CD4-positive, alpha-beta T cell treated with Interleukin-6 for 4 hours (primary cell): ENCODE results near the gene APOL1.

Experiments used
- DNase-seq: peaks from one replicate; pipeline ENCODE4 v3.0.0-alpha.2; 2020; ENCODE audit warnings: mixed read lengths

The APOL1 gene

GRCh38 chr22:36294801-36295200 lies 41.9 kb downstream of the APOL1 start:
- DNase-seq: no peak

- no peak for DNase-seq
Observed at GRCh38 chr22:36295247-36295646, 42.3 kb downstream of the APOL1 start.

GRCh38 chr22:36296690-36297089 lies 43.8 kb downstream of the APOL1 start:
- no peak for DNase-seq

GRCh38 chr22:36297568-36297967 lies 44.6 kb downstream of the APOL1 start:
- no peak for DNase-seq

- DNase-seq: no peak
Observed at GRCh38 chr22:36298118-36298517, 45.2 kb downstream of the APOL1 start.

DNA sequence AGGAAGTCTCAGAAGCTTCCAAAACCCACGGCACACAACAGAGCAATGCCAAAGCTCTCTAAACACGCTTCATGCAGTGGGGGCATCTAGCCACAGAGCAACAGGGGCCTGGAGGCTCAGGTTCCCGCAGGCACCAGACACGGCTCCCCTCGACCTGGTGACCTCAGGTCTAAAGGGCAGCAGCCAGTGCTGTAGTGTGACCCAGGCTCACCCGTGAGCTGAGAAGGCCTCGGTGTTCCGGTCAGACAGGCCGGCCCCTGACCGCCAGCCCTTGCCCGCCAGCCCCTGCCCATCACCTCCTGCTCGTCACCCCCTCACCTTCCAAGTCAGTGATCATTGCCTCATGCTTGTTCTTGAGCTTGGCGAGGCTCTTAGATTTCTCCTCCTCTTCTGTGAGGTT lies 45.7 kb downstream of the APOL1 start:
- no peak for DNase-seq

DNA sequence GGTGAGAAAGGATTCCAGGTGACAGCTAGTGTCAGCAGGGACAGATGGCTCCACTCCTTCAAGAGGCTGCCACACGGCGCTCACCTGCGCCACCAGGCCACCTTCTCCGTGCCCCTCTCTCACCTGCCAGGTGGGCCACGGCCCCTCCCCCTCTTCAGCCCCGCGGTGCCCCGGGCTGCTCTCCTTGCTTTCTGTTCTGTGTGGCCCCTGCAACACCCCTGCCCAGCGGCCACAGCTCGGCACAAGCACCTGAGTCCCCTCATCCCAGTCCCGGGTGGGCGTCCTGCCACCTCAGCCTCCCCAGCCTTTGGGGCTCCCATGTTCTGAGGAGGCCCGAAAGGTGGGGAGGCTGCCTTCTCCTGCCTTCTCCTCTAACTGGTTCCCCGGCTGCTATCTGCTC lies 46.4 kb downstream of the APOL1 start:
- no peak for DNase-seq

DNA sequence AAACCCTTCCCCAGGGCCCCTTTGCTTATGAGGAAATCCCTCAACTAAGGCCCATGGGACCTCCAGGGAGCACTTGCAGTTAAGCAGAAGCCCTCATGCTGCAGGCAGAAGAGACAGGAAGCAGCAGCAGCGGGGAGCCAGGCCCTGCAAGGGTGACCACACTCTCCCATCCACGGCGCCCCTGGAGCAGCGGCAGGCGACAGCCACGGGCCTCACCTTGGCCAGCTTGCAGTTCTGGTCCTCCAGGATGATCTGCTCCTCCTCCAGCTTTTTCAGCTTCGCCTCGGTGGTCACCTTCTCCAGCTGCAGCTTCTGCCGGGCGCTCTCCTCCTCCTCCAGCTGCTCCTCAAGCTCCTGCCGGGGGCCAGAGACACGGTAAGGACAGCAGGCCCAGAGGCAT lies 47.0 kb downstream of the APOL1 start:
- no peak for DNase-seq

DNA sequence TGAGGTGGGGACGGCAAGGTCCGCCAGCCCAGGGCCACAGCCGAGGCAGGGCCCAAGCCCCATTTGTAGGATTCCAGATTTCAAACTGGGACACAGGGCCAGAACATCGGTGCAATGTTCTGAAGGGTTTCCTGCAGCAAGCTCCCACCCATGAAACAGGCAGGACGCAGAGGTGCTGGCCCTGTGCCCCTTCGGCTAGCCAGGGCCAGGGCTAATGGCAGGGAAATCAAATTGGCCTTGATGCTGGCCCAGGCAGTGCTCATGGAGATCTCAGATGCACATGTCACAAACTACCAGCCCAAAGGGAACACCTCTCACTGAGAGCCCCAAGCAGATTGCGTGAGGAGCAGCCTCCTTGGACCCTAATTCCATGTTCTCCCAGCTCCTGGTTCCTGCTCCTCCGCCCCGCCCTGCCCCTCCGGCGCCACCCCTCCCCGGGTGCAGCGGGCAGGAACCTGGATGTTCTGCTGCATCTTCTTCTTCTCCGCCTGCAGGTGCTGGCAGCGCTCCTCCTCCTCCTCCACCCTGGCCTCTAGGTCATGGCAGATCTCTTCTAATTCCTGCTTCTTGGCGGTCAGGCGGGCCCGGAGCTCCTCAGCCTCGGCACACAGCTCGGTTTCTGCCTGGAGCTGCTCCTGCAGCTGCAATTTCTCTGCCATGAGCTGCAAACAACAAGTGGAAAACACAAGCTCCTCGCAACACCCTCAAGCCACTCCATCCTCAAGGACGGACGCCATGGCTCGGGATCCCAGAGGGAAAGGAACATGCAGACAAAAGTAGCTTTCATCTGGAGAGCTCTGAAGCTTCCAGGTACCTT lies 47.7 kb downstream of the APOL1 start:
- no peak for DNase-seq

GRCh38 chr22:36301384-36301828 lies 48.5 kb downstream of the APOL1 start:
- DNase-seq: peak; percentile 88

DNA sequence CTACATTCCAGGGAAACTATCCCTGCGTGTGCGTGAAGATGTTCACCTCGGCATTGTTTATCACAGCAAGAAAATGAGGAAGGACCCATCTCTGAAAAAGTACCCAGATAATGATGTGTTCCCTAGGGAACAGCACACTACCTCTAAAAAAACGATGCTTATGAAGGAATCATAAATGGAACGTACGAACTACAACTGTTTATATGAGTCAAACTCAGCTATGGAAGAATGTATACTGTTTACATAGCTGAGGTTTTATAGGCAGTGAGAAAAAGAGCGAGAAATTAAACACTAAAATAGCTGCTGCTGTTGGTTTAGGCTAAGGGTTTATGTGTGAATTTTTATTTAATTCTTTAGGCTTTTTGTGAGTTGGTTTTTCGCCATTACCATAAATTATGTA lies 48.9 kb downstream of the APOL1 start:
- DNase-seq: no peak

- DNase-seq: no peak
Observed at GRCh38 chr22:36302439-36303114, 49.6 kb downstream of the APOL1 start.

DNA sequence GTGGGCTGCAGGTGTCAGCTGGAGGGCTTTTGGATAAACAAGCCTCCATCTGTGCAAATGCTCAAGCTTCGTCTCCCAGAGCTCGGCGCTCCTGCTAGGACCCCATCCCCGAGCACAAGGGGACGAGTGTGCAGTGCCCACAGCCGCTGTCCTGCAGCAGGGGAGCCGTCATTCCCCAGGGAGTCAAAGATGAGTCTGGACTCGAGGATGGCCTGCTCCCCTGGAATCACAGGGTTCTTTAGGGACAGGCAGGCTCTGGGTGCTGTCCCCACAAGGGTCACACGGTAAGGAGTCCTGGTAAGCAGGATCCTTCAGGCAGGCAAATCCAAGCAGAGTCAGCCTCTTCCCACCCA lies 50.2 kb downstream of the APOL1 start:
- DNase-seq: no peak

DNA sequence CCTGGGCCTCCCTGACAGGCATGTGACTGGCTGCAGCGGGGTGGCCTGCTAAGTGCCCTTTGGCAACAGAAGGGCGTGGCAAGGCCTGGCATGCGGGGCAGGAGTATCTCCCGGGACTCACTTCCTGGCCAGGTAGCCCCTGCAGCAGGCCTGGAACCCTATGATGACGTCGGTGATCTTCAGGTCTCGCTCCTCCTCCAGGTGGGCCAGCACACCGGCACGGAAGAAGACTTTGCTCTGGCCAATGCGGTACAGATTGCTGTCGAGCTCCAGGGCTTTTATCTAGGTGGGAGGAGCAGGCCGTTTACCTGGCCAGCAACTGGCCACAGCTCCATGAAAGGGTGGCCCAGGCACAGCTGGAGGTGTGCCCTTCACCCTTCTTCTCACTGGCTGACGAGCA lies 50.9 kb downstream of the APOL1 start:
- no peak for DNase-seq

- DNase-seq: no peak
Observed at GRCh38 chr22:36304429-36304828, 51.5 kb downstream of the APOL1 start.

GRCh38 chr22:36305813-36306212 lies 52.9 kb downstream of the APOL1 start:
- no peak for DNase-seq

GRCh38 chr22:36306227-36306626 lies 53.3 kb downstream of the APOL1 start:
- DNase-seq: no peak

GRCh38 chr22:36308880-36309279 lies 55.9 kb downstream of the APOL1 start:
- DNase-seq: no peak

DNA sequence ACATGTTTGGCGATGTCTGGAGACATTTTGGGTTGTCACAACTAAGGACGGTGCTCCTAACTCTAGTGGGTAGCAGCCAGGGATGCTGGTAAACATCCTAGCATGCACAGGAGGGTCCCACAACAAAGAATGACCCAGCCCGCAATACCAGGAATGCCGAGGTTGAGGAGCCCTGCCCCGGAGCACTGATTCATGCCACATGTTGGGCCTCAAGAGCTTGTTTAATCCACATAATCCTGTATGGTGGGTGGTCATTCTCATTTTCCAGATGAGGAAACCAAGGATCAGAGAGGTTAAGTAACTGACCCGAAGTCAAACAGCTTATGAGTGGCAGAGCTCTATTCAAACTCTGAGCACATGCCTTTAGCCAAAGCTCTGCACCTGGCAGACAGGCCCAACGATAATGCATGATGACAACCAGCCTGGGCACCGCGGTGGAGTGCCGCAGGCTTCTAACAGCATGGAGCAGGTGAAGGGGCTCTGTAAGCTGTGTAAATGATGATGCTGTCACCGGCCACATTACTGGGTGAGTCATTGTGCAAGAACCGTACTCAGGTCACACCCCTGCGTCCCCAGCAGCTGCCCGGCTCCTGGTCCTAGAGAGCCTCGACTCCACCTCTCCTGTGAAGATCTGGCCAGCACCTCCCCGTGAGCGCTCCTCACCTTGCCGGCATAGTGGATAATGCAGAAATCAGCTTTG lies 58.6 kb downstream of the APOL1 start:
- no peak for DNase-seq

DNA sequence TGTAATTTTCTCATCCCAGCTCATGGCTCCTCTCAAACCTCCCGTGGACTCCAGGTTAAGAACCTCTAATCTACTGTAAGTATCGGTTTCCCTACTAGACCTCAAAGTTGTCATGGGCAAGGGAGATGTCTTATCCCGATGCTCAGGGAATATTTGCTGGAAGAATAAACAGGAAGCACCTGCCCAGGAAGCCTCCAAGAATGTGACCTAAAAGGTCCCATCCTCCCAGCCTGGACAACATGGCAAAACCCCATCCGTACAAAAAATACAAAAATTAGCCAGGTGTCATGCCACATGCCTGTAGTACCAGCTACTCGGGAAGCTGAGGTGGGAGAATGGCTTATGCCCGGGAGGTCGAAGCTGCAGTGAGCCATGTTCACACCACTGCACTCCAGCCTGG lies 62.4 kb downstream of the APOL1 start:
- DNase-seq: no peak

DNA sequence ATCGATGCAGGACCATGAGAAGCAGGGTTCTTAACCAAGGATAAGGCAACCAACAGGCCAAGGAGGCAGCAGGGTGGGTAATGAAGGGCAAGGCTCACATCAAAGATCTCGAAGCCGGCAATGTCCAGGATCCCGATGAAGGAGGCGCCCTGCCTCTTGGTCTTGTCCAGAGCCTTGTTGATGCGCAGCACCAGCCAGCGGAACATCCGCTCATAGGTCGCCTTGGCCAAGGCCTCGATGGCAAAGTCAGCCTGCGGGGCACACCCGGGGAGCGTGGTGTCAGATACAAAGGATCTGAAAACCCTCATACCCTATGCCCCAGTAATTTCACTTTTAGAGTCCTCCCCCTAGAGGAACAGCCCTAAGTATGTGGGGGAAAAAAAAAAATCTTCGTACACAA lies 63.5 kb downstream of the APOL1 start:
- DNase-seq: no peak
